Transverse colon (tissue), 3 donors: ENCODE measurements around the gene SNRPA.

ENCODE experiments used
- POLR2A ChIP-seq: fragments of 450-650 bp; IDR thresholded peaks from one replicate; pipeline ENCODE4 v1.6.1; 2016; ENCODE audit warnings: antibody characterized with exemption, mild to moderate bottlenecking, moderate library complexity
- POLR2AphosphoS5 ChIP-seq, 3 donors: sonication (generic); formaldehyde crosslinking; IDR thresholded peaks; one replicate each; pipeline ENCODE4 v1.6.1; 2016; ENCODE audit warnings: antibody characterized with exemption in 3 of 3

GRCh38 chr19:40740747-40741146, 10.3 kb upstream of the SNRPA start:
- TF ChIP-seq POLR2AphosphoS5 (IDR thresholded peaks at IDR 0.05) (peak in 1 of 3 donors; percentile 23), POLR2A (no peak)
